PC-3 (cell line): ENCODE measurements around the gene LRP5. TPM values are rescaled to one million over a fixed set of nuclear protein-coding genes. Genes with fewer than 3 reads are reported as not detected.
"Not testable (repeated sequence)": the region's sequence is repeated elsewhere in the genome, so short reads cannot be mapped to it uniquely, and the experiment has no call there.

Experiments
- ATAC-seq: fragments of 200-7000 bp; cut with Tn5 transposase; 2 replicates; pipeline ENCODE4 v1.9.1; 2020; ENCODE audit warnings: mild to moderate bottlenecking, moderate library complexity
- BruUV-seq: library from RNA; stranded (reverse); fragments of 400-500 nt; replicated peaks from 2 replicates; lab custom pipeline; 2021; lab: Mats Ljungman, UMichigan
- CTCF ChIA-PET: fragments of 300-600 bp; sonication (Branson Sonifier 250); formaldehyde crosslinking; loops from one replicate; lab custom pipeline; 2022; ENCODE audit warnings: antibody characterized with exemption; lab: Charles Lee
- POLR2A ChIA-PET: fragments of 300-600 bp; sonication (Branson Sonifier 250); formaldehyde crosslinking; loops from one replicate; lab custom pipeline; 2022; ENCODE audit warnings: antibody characterized with exemption; ENCODE audit not compliant: unreplicated experiment; lab: Charles Lee
- DNase-seq: peaks from one replicate; pipeline ENCODE4 v3.0.0-alpha.2; 2015
- H2AFZ ChIP-seq: fragments of 300-600 bp; sonication (generic); 2 replicates; pipeline ENCODE4 v1.6.0; 2016; ENCODE audit warnings: antibody characterized with exemption, low read length
- H3F3A ChIP-seq: fragments of 300-600 bp; sonication (generic); one replicate; pipeline ENCODE4 v1.6.0; 2017; ENCODE audit warnings: antibody characterized with exemption, low read length, control low read depth, mild to moderate bottlenecking; ENCODE audit not compliant: unreplicated experiment
- H3K27ac ChIP-seq: fragments of 300-600 bp; sonication (generic); 2 replicates; pipeline ENCODE4 v1.5.1; 2016; ENCODE audit warnings: mild to moderate bottlenecking, low read length
- H3K27me3 ChIP-seq: fragments of 300-600 bp; sonication (generic); 2 replicates; pipeline ENCODE4 v1.6.1; 2016; ENCODE audit warnings: low read length, mixed read lengths
- H3K36me3 ChIP-seq: fragments of 300-600 bp; sonication (generic); 2 replicates; pipeline ENCODE4 v1.6.1; 2016; ENCODE audit warnings: low read depth, mixed run types, low read length, mixed read lengths
- H3K4me1 ChIP-seq: fragments of 300-600 bp; sonication (generic); 2 replicates; pipeline ENCODE4 v1.5.1; 2016; ENCODE audit warnings: low read length; ENCODE audit not compliant: insufficient read depth
- H3K4me2 ChIP-seq: fragments of 300-600 bp; sonication (generic); 2 replicates; pipeline ENCODE4 v1.6.0; 2016; ENCODE audit warnings: low read length
- H3K4me3 ChIP-seq: fragments of 300-600 bp; sonication (generic); 2 replicates; pipeline ENCODE4 v1.5.1; 2016; ENCODE audit warnings: mild to moderate bottlenecking, low read length, mixed read lengths
- H3K79me2 ChIP-seq: fragments of 300-600 bp; sonication (generic); 2 replicates; pipeline ENCODE4 v1.6.1; 2017; ENCODE audit warnings: low read length, mixed read lengths
- H3K9ac ChIP-seq: fragments of 300-600 bp; sonication (generic); 2 replicates; pipeline ENCODE4 v1.6.0; 2016; ENCODE audit warnings: mild to moderate bottlenecking, low read length
- H3K9me2 ChIP-seq: fragments of 300-600 bp; sonication (generic); replicated peaks from 2 replicates; pipeline ENCODE4 v1.6.1; 2016; ENCODE audit warnings: mixed run types, low read length, mixed read lengths
- H3K9me3 ChIP-seq: fragments of 300-600 bp; sonication (generic); 2 replicates; pipeline ENCODE4 v1.6.1; 2016; ENCODE audit warnings: low read length, mixed read lengths
- H4K20me1 ChIP-seq: fragments of 300-600 bp; sonication (generic); 2 replicates; pipeline ENCODE4 v1.6.1; 2016; ENCODE audit warnings: low read length, mixed read lengths
- EZH2 ChIP-seq: fragments of 300-600 bp; sonication (generic); IDR thresholded peaks from one replicate; pipeline ENCODE4 v1.6.1; 2017; ENCODE audit warnings: antibody characterized with exemption, mild to moderate bottlenecking, low read length; ENCODE audit not compliant: unreplicated experiment
- EZH2phosphoT487 ChIP-seq: fragments of 300-600 bp; sonication (generic); IDR thresholded peaks from 2 replicates; pipeline ENCODE4 v1.6.1; 2018; ENCODE audit warnings: mild to moderate bottlenecking, antibody characterized with exemption, low read length, borderline replicate concordance
- intact Hi-C: fragments of 100-400 bp; cut with micrococcal nuclease; formaldehyde crosslinking; loops from 2 replicates; pipeline ENCODE4 v1.9.0; 2023
- total RNA-seq: library from RNA; depleted of rRNA; stranded (reverse); fragments of >200 nt; gene quantifications from 2 replicates; pipeline ENCODE4 v1.2.3, GENCODE V29; 2014
- TF ChIP-seq, protein P1 (sequence below): fragments of 300-600 bp; sonication (generic); conservative IDR thresholded peaks from 2 replicates; pipeline ENCODE4 v1.5.1; 2017; ENCODE audit warnings: antibody characterized with exemption, low read depth, mild to moderate bottlenecking, low read length

The LRP5 gene
- total RNA-seq, 1 experiment from 2014 or later: 64.3 TPM

DNA sequence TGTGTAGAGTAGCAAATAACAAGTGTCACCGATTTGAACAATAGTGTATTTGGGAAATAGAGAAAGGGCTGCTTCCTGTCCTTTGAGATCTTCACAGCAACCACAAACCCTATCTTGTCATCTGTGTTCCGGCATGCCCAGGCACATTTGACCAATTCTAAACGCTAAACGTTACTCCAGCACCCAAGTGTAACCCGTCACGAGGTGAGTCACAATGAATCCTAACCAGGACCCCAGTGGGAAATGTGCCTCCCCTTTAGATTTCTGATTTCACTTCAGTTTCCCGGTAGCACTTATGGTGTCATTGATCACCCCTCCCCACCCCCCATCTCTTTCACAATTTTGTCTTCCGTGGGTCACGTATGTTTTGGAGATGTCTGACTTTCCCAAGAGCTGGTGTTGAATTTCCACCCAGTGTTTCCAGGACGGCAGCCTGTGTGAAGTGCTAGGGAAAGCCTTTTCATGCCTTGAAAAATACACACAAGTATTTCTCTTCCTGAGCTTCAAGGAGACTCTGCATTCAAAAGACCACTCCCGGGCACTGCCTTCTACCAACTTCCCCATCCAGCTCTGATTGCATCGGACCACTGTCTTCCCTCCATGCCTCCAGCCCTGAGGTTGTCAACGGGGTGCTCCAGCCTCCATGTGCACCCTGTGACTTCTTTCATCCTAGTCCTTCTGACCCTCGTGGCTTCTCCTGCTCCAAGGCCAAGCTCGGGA lies 30.1 kb upstream of the LRP5 start:
- H3K9me2 ChIP-seq: no peaks in the 10 kb centered on the region; the same call in 1 of the 2 replicates
- H3K4me2 ChIP-seq: no peak overlapping the region

DNA sequence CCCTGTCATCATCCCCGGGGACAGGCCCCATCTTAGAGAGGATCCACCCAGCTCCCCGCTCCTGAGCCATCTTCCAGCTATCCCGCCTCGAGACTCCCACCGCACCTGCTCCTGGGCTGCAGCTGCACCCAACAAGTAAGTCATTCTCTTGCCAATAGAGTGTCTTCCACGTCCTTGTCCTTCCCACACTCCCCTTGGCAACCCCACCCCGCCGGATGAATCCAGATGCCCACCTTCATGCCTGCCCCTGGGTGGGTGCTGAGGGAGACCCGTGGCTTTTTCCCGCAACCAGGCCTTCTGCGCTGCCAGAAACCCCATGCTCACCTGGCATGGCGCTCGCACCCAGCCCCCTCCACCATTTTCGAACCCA lies 29.5 kb upstream of the LRP5 start:
- Histone ChIP-seq H3K79me2 (no peaks in the 10 kb centered on the region), H3K4me2 (no peak overlapping the region), H3K27ac (no peak overlapping the region), H3K9ac (no peak overlapping the region), H3K4me3 (no peak overlapping the region), H4K20me1 (no peaks in the 10 kb centered on the region), H3K4me1 (no peaks in the 10 kb centered on the region), H3K36me3 (no peaks in the 10 kb centered on the region), H3K9me2 (no peaks in the 10 kb centered on the region; the same call in 1 of the 2 replicates), H3F3A (no peaks in the 10 kb centered on the region), H3K9me3 (0 out of 2 replicates have a peak, but pooled peaks cover 6% of the 10 kb centered on the region), H3K27me3 (no peaks in the 10 kb centered on the region), H2AFZ (no peak overlapping the region)
- no peak for DNase-seq
- ChIA-PET POLR2A (no interaction called here), CTCF (no interaction called here)
- BruUV-seq: no TSS peak
- ATAC-seq: no peak
- intact Hi-C loops: no loop called here
- TF ChIP-seq, protein P1, sequence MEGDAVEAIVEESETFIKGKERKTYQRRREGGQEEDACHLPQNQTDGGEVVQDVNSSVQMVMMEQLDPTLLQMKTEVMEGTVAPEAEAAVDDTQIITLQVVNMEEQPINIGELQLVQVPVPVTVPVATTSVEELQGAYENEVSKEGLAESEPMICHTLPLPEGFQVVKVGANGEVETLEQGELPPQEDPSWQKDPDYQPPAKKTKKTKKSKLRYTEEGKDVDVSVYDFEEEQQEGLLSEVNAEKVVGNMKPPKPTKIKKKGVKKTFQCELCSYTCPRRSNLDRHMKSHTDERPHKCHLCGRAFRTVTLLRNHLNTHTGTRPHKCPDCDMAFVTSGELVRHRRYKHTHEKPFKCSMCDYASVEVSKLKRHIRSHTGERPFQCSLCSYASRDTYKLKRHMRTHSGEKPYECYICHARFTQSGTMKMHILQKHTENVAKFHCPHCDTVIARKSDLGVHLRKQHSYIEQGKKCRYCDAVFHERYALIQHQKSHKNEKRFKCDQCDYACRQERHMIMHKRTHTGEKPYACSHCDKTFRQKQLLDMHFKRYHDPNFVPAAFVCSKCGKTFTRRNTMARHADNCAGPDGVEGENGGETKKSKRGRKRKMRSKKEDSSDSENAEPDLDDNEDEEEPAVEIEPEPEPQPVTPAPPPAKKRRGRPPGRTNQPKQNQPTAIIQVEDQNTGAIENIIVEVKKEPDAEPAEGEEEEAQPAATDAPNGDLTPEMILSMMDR: no peak
- TF ChIP-seq EZH2phosphoT487: no peak
- no peak for TF ChIP-seq EZH2

More for the DNA sequence above, 30.1 kb upstream of the LRP5 start:
- Histone ChIP-seq H3K27ac (no peak overlapping the region), H3K27me3 (no peaks in the 10 kb centered on the region), H2AFZ (no peak overlapping the region), H3K4me3 (no peak overlapping the region), H3K36me3 (no peaks in the 10 kb centered on the region), H3K9me3 (0 out of 2 replicates have a peak, but pooled peaks cover 6% of the 10 kb centered on the region), H3K9ac (no peak overlapping the region), H3F3A (no peaks in the 10 kb centered on the region), H3K79me2 (no peaks in the 10 kb centered on the region), H3K4me1 (no peaks in the 10 kb centered on the region), H4K20me1 (no peaks in the 10 kb centered on the region)
- ATAC-seq (no peak), DNase-seq (no peak)
- intact Hi-C loops: no loop called here
- ChIA-PET POLR2A (no interaction called here), CTCF (no interaction called here)
- TF ChIP-seq, protein P1: no peak
- no peak for TF ChIP-seq EZH2phosphoT487
- TF ChIP-seq EZH2: no peak
- BruUV-seq: no TSS peak

DNA sequence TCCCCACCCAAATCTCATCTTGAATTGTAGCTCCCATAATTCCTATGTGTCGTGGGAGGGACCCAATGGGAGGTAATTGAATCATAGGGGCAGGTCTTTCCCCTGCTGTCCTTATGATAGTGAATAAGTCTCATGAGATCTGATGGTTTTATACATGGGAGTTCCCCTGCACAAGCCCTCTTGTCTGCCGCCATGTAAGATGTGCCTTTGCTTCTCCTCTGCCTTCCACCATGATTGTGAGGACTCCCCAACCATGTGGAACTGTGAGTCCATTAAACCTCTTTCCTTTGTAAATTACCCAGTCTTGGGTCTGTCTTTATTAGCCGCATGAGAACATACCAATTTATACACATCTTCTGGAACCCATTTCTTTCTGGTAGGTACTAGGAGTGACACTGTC lies 27.8 kb upstream of the LRP5 start:
- H3K4me2 ChIP-seq, H3K79me2 ChIP-seq, intact Hi-C loops, POLR2A ChIA-PET, H3K4me3 ChIP-seq, BruUV-seq, H3K9ac ChIP-seq, H3K36me3 ChIP-seq, CTCF ChIA-PET, H3F3A ChIP-seq, H2AFZ ChIP-seq, DNase-seq, H3K27ac ChIP-seq, H3K27me3 ChIP-seq, H3K9me2 ChIP-seq, H3K4me1 ChIP-seq, ATAC-seq, H4K20me1 ChIP-seq: not testable (repeated sequence)
- peaks cover 13% of the 10 kb centered on the region; the same call in 1 of the 2 replicates for H3K9me3 ChIP-seq
